MM.1S (cell line): ENCODE measurements around the gene TWF2.
A peak's percentile ranks its signal among the peaks of the same experiment; 100 is the strongest.
"Not testable (repeated sequence)": the region's sequence is repeated elsewhere in the genome, so short reads cannot be mapped to it uniquely, and the experiment has no call there.

Experiments
- DNase-seq: peaks from one replicate; pipeline ENCODE4 v3.0.0-alpha.2; 2015
- H2AFZ ChIP-seq: fragments of 300-600 bp; sonication (generic); 2 replicates; pipeline ENCODE4 v1.6.0; 2016; ENCODE audit warnings: antibody characterized with exemption, low read length
- H3F3A ChIP-seq: fragments of 300-600 bp; sonication (generic); 2 replicates; pipeline ENCODE4 v1.6.1; 2016; ENCODE audit warnings: mild to moderate bottlenecking, antibody characterized with exemption, low read length, moderate library complexity, mixed read lengths; ENCODE audit not compliant: insufficient read depth
- H3K27ac ChIP-seq: fragments of 300-600 bp; sonication (generic); 2 replicates; pipeline ENCODE4 v1.5.1; 2016; ENCODE audit warnings: mild to moderate bottlenecking, low read length
- H3K27me3 ChIP-seq: fragments of 300-600 bp; sonication (generic); replicated peaks from 2 replicates; pipeline ENCODE4 v1.6.0; 2016; ENCODE audit warnings: low read length; ENCODE audit not compliant: insufficient read depth
- H3K36me3 ChIP-seq: fragments of 300-600 bp; sonication (generic); replicated peaks from 2 replicates; pipeline ENCODE4 v1.6.1; 2016; ENCODE audit warnings: mild to moderate bottlenecking, low read length, mixed read lengths; ENCODE audit not compliant: insufficient read depth
- H3K4me1 ChIP-seq: fragments of 300-600 bp; sonication (generic); 2 replicates; pipeline ENCODE4 v1.6.1; 2016; ENCODE audit warnings: low read length, mixed read lengths
- H3K4me2 ChIP-seq: fragments of 300-600 bp; sonication (generic); 2 replicates; pipeline ENCODE4 v1.6.0; 2016; ENCODE audit warnings: low read depth, low read length
- H3K4me3 ChIP-seq: fragments of 300-600 bp; sonication (generic); 2 replicates; pipeline ENCODE4 v1.5.1; 2016; ENCODE audit warnings: low read length, mixed read lengths
- H3K79me2 ChIP-seq: fragments of 300-600 bp; sonication (generic); 2 replicates; pipeline ENCODE4 v1.6.1; 2016; ENCODE audit warnings: mixed run types, low read length, mixed read lengths
- H3K9ac ChIP-seq: fragments of 300-600 bp; sonication (generic); 2 replicates; pipeline ENCODE4 v1.6.1; 2016; ENCODE audit warnings: low read length, mixed read lengths
- H3K9me2 ChIP-seq: fragments of 300-600 bp; sonication (generic); replicated peaks from 2 replicates; pipeline ENCODE4 v1.6.1; 2016; ENCODE audit warnings: mild to moderate bottlenecking, low read length, mixed read lengths; ENCODE audit not compliant: insufficient read depth
- H3K9me3 ChIP-seq: fragments of 300-600 bp; sonication (generic); replicated peaks from 2 replicates; pipeline ENCODE4 v1.6.1; 2016; ENCODE audit warnings: mild to moderate bottlenecking, low read length, mixed read lengths; ENCODE audit not compliant: insufficient read depth
- H4K20me1 ChIP-seq: fragments of 300-600 bp; sonication (generic); 2 replicates; pipeline ENCODE4 v1.6.1; 2016; ENCODE audit warnings: mild to moderate bottlenecking, low read length, moderate library complexity, mixed read lengths; ENCODE audit not compliant: insufficient read depth
- EZH2 ChIP-seq: fragments of 300-600 bp; sonication (generic); optimal IDR thresholded peaks from 2 replicates; pipeline ENCODE3; 2017; ENCODE audit warnings: low read depth, mild to moderate bottlenecking, antibody characterized with exemption, low read length, mixed read lengths
- EZH2phosphoT487 ChIP-seq: fragments of 300-600 bp; sonication (generic); IDR thresholded peaks from 2 replicates; pipeline ENCODE4 v1.6.1; 2018; ENCODE audit warnings: antibody characterized with exemption, low read length
- TF ChIP-seq, protein P1 (sequence below): fragments of 300-600 bp; sonication (generic); IDR thresholded peaks from 2 replicates; pipeline ENCODE4 v1.5.1; 2016; ENCODE audit warnings: antibody characterized with exemption, low read length, mixed read lengths

The TWF2 gene

DNA sequence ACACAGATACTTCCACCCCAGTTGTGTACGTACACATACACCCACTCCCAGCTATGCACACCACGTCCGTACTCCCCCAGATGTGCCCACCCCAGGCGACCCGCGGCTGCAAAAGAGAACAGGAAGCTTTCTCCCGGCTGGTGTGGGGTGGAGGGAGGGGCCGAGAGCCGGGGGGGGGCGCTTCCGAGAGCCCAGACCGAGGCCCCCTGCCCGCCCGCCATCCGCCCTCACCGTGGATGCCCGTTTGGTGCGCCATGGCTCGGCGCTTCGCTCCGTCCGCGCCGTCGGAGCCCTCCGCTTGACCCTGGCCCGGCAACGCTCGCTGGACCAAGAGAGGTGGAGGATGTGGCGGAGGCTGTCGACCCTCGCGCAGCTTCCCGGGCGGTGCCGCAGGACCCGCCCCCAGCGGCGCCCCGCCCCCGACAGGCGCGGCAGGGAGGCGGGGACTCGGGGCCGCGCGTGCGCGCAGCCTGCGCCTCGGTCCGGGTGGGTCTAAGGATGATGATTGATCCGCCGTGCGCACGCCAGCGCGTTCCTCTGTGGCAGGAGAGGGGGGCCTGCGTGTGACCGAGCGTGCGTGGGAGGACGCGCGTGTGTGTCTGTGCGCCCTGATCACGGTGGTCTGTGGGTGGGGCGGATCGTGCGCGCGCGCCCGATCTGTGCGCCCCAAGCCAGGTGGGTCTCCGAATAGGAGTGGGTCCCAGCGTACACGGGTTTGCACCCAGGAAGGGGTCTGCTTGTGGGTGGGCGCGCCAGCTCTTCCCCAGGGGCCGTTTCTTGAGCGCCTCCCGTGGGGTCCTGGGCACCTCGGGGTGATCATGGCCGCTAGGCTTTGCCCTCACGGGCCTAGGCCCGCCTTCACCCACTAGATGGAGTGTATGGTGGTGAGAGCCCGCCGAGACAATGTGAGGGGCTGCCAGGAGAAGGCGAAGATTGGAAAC lies at the start of gene TWF2:
Gene TWF2 (minus strand): TSS at position 398 of the 941 bp plus-strand sequence. CDS start 142 bp downstream, at position 256.
- Histone ChIP-seq H3K4me2 (peak within 1 kb of the TSS; percentile 99), H3K79me2 (peaks cover 36% of the 10 kb centered on the region), H3K4me1 (peaks cover 33% of the 10 kb centered on the region), H3K27me3 (no peaks in the 10 kb centered on the region), H4K20me1 (no peaks in the 10 kb centered on the region), H3K27ac (peak within 1 kb of the TSS; percentile 58; the same call in 1 of the 2 replicates), H3K36me3 (no peaks in the 10 kb centered on the region), H3K9me2 (no peaks in the 10 kb centered on the region), H3F3A (peaks cover 12% of the 10 kb centered on the region), H3K9ac (peak within 1 kb of the TSS; percentile 99), H2AFZ (peak within 1 kb of the TSS; percentile 89), H3K4me3 (peak within 1 kb of the TSS; percentile 100), H3K9me3 (no peaks in the 10 kb centered on the region)
- TF ChIP-seq, protein P1, sequence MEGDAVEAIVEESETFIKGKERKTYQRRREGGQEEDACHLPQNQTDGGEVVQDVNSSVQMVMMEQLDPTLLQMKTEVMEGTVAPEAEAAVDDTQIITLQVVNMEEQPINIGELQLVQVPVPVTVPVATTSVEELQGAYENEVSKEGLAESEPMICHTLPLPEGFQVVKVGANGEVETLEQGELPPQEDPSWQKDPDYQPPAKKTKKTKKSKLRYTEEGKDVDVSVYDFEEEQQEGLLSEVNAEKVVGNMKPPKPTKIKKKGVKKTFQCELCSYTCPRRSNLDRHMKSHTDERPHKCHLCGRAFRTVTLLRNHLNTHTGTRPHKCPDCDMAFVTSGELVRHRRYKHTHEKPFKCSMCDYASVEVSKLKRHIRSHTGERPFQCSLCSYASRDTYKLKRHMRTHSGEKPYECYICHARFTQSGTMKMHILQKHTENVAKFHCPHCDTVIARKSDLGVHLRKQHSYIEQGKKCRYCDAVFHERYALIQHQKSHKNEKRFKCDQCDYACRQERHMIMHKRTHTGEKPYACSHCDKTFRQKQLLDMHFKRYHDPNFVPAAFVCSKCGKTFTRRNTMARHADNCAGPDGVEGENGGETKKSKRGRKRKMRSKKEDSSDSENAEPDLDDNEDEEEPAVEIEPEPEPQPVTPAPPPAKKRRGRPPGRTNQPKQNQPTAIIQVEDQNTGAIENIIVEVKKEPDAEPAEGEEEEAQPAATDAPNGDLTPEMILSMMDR: peak; percentile 55
- TF ChIP-seq EZH2phosphoT487: no peak
- peak; percentile 81 for DNase-seq

DNA sequence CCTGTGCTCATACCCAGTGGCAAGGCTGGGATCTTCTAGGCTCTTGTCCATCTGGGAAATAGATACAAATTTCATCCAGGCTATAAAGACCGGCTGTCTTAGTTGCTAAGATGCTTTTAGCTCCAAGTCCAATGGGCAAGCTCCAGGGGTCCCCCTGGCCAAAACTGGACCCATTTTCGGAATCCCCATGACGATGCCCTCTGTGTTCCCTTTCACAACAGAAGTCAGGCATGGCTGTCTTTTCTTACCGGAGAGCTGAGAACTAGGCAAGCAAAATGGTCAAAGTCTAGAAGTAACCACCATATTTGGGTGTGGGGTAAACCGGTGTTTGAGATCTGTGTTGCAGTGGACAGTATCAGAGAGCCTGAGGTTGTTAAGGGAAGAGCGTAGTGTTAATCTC lies 49.7 kb upstream of the TWF2 start:
- peaks cover 10% of the 10 kb centered on the region; the same call in 1 of the 2 replicates for H3K4me1 ChIP-seq
- H3K79me2 ChIP-seq: peaks cover 20% of the 10 kb centered on the region
- TF ChIP-seq EZH2phosphoT487: no peak
- TF ChIP-seq, protein P1: no peak
- TF ChIP-seq EZH2: no peak
- no peaks in the 10 kb centered on the region for H3K9me3 ChIP-seq
- peak overlapping the region; percentile 59 for H3K4me2 ChIP-seq
- no peaks in the 10 kb centered on the region for H4K20me1 ChIP-seq
- H3K36me3 ChIP-seq: no peaks in the 10 kb centered on the region
- no peaks in the 10 kb centered on the region for H3K27me3 ChIP-seq
- H3K9me2 ChIP-seq: no peaks in the 10 kb centered on the region
- H3K27ac ChIP-seq: no peak overlapping the region
- no peak for DNase-seq
- peak overlapping the region; percentile 100 for H3K4me3 ChIP-seq
- peaks cover 14% of the 10 kb centered on the region; the same call in 1 of the 2 replicates for H3F3A ChIP-seq
- H2AFZ ChIP-seq: 0 out of 2 replicates have a peak overlapping the region, but pooled peaks have one; percentile 99
- peak overlapping the region; percentile 100; the same call in 1 of the 2 replicates for H3K9ac ChIP-seq

DNA sequence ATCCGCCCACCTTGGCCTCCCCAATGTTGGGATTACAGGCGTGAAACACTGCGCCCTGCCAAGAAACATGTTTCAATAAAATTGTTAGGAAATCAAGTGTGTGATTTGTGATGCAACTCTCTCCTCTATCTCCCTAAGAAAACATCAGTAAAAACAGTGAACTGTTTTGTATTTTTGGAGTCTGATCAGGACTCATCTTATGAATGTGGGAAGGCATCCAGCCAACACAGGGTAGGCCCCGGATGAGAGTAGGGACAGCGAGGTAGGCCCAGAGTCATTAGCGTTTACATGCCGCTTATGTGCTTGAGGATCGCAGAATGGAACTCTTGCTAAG lies 47.8 kb upstream of the TWF2 start:
- Histone ChIP-seq H3K36me3 (no peaks in the 10 kb centered on the region), H3K27ac (peak overlapping the region; percentile 100; the same call in 1 of the 2 replicates), H3K9me2 (no peaks in the 10 kb centered on the region), H2AFZ (no peak overlapping the region), H3K4me2 (peak overlapping the region; percentile 59), H3K9me3 (no peaks in the 10 kb centered on the region), H3K4me1 (peaks cover 10% of the 10 kb centered on the region; the same call in 1 of the 2 replicates), H3K4me3 (peak overlapping the region; percentile 100), H3K27me3 (no peaks in the 10 kb centered on the region), H3F3A (peaks cover 14% of the 10 kb centered on the region; the same call in 1 of the 2 replicates), H3K9ac (peak overlapping the region; percentile 100; the same call in 1 of the 2 replicates), H4K20me1 (no peaks in the 10 kb centered on the region), H3K79me2 (peaks cover 20% of the 10 kb centered on the region)
- no peak for TF ChIP-seq EZH2phosphoT487
- no peak for TF ChIP-seq EZH2
- TF ChIP-seq, protein P1: no peak
- DNase-seq: no peak

- not testable (repeated sequence) for H3K27me3 ChIP-seq, H3K36me3 ChIP-seq, H4K20me1 ChIP-seq
These were observed 45.1 kb upstream of the TWF2 start for GRCh38 chr3:52284051-52284450.

More at GRCh38 chr3:52284051-52284450, 45.1 kb upstream of the TWF2 start:
- Histone ChIP-seq H3K4me1 (peaks cover 10% of the 10 kb centered on the region; the same call in 1 of the 2 replicates), H3F3A (peaks cover 26% of the 10 kb centered on the region)
- H3K9me3 ChIP-seq, H3K9ac ChIP-seq, H3K27ac ChIP-seq, H3K4me2 ChIP-seq, H2AFZ ChIP-seq, DNase-seq, H3K4me3 ChIP-seq, H3K9me2 ChIP-seq, H3K79me2 ChIP-seq: not testable (repeated sequence)
